Coronary artery (tissue), 2 donors: ENCODE data around the gene CAPZB.

Experiments
- DNase-seq: peaks from one replicate; pipeline ENCODE4 v3.0.0-alpha.2; 2017; ENCODE audit warnings: low spot score
- H3K27ac ChIP-seq, 2 donors: fragments of 200-600 bp; sonication (generic); one replicate each; pipeline ENCODE4 v1.5.1; 2016 to 2019
- H3K4me3 ChIP-seq: fragments of 200-600 bp; sonication (generic); 2 replicates; pipeline ENCODE4 v1.5.1; 2016; ENCODE audit warnings: mild to moderate bottlenecking, moderate library complexity
- TF ChIP-seq, protein P1 (sequence below): fragments of 200-600 bp; sonication (generic); IDR thresholded peaks from one replicate; pipeline ENCODE4 v1.5.1; 2019; ENCODE audit warnings: antibody characterized with exemption

Gene CAPZB

DNA sequence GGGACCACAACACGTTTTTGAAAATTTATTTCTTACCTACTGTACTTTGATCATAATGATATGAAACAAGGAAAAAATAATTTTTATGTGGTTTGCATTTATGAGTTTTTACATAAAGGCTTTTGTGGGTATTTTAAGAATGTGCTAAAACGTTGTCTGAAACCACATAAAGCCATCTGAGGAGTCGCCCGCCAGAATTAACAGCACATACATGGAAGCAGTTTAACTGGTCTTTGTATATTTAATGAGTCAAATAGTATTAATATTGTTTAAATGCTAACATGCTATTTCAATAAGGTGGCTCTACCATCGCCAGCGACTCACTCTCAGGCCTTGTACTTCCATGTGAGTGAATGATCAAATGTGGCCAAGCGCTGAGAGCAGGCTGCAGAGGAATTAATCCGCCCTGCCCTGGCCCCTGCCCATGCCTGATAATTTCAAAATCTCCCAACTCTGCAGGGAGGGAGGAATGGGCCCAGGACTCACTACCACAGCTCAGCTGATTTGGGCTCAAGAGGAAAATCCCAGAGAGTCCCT is 123.7 kb downstream of the CAPZB start:
- Histone ChIP-seq H3K4me3 (no peak overlapping the region), H3K27ac (no peak overlapping the region)
- DNase-seq = no peak
- TF ChIP-seq, protein P1, sequence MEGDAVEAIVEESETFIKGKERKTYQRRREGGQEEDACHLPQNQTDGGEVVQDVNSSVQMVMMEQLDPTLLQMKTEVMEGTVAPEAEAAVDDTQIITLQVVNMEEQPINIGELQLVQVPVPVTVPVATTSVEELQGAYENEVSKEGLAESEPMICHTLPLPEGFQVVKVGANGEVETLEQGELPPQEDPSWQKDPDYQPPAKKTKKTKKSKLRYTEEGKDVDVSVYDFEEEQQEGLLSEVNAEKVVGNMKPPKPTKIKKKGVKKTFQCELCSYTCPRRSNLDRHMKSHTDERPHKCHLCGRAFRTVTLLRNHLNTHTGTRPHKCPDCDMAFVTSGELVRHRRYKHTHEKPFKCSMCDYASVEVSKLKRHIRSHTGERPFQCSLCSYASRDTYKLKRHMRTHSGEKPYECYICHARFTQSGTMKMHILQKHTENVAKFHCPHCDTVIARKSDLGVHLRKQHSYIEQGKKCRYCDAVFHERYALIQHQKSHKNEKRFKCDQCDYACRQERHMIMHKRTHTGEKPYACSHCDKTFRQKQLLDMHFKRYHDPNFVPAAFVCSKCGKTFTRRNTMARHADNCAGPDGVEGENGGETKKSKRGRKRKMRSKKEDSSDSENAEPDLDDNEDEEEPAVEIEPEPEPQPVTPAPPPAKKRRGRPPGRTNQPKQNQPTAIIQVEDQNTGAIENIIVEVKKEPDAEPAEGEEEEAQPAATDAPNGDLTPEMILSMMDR = no peak

DNA sequence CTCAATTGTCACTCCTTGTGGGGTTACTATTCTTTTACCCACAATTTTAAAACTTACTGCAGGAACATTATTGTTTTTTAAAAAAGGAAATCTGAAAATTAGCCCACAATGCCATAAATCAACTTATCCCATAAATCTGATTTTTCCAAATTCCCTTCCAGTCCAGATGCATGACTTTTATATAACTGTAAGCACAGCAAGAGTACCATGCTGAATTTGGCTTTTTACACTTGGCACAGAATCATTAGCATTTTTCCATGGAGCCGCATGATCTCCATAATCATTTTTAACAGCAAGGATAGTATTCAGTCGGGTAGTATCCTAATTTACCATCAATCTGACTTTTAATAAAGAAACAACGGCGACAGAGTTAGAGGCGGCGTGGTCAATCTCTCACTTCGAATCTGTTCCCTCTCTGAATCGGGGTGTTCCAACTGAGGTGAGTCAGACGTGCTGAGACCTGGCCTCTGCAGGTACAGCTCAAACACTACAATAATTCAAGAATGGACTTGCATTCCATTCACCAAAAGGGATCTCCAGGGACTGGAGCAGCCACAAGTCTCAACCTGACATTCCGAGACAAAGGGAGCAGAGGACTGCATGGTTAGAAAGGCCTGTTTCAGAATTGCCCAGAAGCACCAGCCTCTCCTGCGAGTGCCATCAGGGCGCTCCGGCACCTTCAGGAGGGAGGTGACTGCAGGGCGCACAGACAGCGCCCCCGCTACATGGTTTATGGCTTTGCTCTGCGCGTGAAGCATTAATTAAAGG is 124.3 kb downstream of the CAPZB start:
- Histone ChIP-seq H3K4me3 (no peak overlapping the region), H3K27ac (no peak overlapping the region)
- TF ChIP-seq, protein P1 = no peak
- DNase-seq = no peak

DNA sequence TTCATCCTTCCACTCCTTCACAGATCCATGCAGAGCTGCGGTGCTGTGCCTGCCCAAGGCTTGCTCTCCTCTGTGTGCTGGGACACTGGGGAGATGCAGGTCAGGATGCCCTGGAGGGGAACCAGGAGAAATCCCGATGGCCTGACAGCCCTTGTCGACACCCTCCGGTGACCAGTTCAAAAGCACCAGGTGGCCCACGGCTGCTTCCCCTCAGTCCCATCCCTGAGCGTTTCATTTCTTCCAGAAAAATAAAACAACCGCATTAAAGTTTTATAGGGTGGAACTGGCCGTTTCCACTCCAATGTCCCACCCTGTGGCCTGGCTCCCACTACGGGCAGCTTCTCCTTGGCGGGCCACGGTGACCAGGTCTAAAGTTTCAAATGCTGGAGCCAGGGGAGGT is 124.9 kb downstream of the CAPZB start:
- DNase-seq = no peak
- TF ChIP-seq, protein P1 = no peak
- Histone ChIP-seq H3K27ac (no peak overlapping the region), H3K4me3 (no peak overlapping the region)

DNA sequence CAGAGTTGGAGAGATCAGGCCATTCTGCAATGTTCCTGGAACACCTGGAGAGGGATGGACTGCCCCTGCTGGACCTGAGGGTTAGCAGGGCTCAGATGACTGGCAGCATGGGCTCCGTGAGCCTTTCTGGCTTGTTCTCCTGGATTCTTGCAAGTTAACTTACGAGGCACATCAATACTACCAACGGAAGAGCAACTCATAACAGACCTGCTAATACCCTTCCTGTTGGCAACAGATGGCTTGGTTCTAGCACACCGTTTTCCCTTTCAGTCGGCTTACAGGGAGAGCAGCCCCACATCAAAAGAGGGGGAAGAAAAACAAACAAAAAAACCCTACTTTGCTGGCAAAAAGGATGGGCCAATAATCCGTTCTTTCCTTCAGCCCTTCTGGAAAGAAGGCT is 125.3 kb downstream of the CAPZB start:
- TF ChIP-seq, protein P1 = no peak
- no peak for DNase-seq
- no peak overlapping the region for H3K4me3 ChIP-seq
- H3K27ac ChIP-seq = no peak overlapping the region

DNA sequence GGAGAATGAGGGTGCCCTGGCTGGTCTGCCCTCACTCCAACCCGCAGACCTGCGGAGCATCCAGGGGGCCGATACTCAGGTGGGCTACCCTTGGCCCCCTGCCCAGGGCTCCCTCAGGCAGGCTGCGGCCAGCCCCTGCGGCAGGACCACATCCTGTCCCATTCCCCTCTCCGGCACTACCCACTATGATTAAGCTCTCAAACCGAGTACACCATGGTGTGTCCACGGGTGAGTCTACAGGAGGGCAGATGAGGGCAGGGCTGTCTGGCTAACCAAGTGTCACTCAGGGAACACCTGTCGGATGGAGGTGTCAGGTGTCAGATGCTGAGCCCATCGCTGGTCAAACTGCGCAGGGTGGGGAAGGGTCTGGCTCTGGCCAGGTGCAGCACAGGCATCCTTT is 126.0 kb downstream of the CAPZB start:
- Histone ChIP-seq H3K4me3 (no peak overlapping the region), H3K27ac (no peak overlapping the region)
- no peak for DNase-seq
- TF ChIP-seq, protein P1 = no peak

DNA sequence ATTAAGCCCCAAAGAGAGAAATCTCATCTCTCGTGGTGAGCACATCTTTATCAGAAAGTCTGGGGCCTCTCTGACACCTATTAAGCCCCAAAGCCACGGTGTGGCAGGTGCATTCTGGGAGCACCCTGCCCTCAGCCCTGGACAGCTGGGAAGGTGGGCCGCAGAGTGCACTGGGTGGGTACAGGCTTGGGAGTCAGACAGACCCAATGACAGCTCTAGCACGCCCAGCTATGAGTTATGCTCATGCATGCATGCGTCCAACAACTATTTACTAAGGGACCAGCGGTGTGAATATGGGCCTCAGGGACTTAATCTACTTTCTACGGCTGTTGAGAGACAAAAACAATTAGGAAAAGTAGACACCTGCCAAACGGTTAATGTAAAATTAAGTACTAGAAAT is 126.6 kb downstream of the CAPZB start:
- no peak overlapping the region for H3K4me3 ChIP-seq
- no peak for DNase-seq
- TF ChIP-seq, protein P1 = no peak
- no peak overlapping the region for H3K27ac ChIP-seq
